HG02571 (cell line): ENCODE measurements around the gene LUC7L.
"Not testable (repeated sequence)": the region's sequence is repeated elsewhere in the genome, so short reads cannot be mapped to it uniquely, and the experiment has no call there.

Source experiments
- ATAC-seq: cut with Tn5 transposase; IDR thresholded peaks from one replicate; pipeline ENCODE4 v1.9.1; 2021; ENCODE audit warnings: mild to moderate bottlenecking, moderate library complexity; ENCODE audit not compliant: unreplicated experiment

Gene LUC7L, protein sequence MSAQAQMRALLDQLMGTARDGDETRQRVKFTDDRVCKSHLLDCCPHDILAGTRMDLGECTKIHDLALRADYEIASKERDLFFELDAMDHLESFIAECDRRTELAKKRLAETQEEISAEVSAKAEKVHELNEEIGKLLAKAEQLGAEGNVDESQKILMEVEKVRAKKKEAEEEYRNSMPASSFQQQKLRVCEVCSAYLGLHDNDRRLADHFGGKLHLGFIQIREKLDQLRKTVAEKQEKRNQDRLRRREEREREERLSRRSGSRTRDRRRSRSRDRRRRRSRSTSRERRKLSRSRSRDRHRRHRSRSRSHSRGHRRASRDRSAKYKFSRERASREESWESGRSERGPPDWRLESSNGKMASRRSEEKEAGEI

DNA sequence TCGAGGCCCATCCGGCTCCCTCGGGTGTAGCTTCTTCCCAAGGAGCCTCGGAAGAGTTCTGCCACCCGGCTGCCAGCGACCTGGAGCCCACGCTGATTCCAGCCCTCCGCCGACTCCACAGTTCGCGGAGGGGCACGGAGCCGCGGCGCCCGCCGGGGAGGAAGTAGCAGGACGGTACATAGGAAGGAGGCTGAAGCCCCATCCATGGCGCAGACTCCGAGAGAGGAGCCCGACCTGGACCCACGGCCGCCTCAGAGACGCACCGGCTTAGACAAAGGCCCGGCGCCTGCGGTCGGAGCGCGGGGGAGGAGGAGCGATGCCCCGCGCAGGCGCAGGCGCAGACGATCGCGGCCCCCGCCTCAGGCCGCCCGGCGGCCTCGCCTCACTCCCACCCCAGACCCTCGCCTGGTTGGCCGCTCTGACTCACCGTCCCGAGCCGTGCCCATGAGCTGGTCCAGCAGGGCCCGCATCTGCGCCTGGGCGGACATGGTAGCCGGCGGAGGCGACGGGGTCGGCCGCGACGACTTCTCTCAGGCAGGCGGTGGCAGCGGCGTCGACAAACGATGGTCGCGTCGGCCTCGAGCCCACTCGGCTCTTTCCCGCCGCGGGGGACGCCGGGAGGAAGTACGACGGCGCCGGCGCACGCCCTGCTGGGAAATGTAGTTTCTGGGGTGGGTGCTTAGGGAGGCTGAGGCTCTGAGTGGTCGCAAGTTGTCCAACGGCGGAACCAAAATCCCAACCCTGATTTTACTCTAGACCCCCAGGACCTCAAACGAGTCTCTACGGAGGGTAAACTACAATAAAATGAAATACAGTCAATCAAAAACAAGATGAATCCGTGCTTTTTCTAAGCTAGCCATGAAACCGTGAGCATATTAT, at the start of gene LUC7L:
Gene LUC7L (minus strand): TSS at position 598 of the 879 bp plus-strand sequence. CDS start 110 bp downstream, at position 488.
- peak; percentile 77 for ATAC-seq

DNA sequence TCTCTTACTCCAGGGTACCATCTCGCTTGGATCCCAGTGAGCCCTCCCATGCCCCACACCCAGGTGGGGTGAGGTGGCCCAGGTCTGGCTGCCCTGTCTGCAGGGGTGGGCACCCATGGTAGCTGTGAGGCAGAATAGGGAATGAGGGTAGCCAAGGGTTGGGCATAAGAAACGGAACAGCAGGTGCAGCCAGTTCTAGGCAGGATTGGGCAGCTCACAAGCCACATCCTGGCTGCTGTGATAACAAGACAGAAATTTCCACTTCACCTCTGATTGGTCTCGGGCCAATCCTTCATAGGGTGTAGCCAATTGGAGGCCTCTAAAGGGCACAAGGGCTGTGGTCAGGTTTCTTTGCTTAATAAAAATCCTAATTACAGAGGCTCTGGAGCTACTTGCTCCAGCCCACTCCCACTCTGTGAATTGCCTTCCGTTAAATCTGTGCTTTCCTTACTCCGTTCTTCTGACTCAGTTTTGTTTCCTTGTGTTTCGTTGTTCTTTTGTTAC, 49.7 kb upstream of the LUC7L start:
- ATAC-seq = no peak

DNA sequence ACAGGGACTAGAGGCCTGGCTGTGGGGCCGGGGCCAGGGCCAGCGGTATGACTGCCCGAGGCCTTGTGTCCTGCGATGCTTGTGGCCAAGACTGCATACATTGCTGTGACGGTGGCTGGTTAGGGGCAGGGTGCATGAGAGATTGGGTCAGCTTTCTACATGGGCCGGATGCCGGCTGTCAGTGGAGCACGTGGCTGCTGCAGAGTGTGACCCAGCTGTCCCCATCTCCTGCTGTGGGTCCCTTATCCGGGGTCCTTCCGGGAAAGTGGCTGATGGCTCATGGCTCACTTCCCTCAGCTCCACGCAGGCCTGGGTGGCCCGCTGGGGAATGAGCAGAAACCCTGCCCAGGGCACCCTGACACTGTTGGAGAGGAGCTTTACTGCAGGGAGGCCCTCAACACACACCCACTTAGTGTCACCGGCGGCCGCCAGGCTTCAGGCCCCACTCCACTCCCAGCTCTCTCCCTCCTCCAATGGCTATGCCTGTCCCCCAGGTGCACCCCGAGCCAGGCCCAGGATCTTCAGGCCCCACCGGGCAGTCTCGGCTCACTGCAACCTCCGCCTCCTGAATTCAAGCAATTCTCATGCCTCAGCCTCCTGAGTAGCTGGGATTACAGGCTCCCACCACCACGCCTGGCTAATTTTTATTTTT, 47.3 kb upstream of the LUC7L start:
- no peak for ATAC-seq

DNA sequence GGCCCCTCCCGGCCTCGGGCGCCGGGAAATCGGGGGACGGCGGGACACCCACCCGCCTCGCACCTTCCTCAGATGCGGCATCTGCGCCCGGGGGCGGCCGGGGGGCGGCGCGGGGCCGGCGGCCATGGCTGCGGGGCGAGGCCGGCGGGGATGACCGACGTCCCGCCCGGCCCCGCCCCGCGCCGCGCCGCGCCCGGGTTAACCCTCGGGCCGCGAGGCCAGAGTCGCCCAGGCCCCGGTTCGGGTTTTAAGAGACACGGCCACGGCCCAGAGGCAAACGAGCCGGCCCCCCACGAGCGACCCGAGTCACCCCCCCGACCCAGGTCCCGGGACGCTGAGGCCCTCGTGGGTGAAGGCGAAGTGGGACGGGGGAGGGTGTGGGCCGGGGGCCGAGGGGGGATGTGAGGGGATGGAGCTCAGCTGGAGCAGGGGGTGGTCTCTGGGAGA, 46.6 kb upstream of the LUC7L start, which contains the start of gene RGS11:
Gene RGS11 (minus strand): TSS at position 159 of the 447 bp plus-strand sequence. CDS start 33 bp downstream, at position 126.
- no peak for ATAC-seq

DNA sequence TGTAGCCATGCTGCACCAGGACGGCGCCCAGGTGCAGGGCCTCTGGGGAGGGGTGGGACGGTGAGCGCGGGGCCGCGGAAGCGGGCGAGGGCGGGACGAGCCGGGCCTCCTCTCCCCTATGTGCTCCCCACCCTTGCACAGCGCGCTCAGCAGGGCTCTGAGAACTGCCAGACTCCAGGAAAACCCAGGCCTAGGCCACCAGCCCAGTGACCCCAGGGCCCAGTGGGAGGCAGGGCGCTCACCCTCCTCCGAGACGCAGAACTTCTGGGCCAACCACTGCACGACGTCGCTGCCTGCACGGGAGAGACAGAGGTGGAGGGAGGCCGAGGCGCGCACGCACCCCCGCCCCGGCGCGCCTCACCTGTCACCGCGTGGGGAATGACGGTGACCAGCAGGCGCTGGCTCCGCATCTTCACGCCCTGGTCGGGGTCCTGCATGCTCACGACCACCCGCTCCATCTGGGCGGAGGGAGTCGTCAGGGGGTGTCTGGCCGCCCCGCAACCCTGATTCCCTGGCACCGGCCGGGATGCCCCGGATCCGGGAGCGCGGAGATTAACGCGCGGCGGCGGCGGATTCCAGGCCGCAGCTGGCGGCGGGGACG, 45.9 kb upstream of the LUC7L start:
- no peak for ATAC-seq

DNA sequence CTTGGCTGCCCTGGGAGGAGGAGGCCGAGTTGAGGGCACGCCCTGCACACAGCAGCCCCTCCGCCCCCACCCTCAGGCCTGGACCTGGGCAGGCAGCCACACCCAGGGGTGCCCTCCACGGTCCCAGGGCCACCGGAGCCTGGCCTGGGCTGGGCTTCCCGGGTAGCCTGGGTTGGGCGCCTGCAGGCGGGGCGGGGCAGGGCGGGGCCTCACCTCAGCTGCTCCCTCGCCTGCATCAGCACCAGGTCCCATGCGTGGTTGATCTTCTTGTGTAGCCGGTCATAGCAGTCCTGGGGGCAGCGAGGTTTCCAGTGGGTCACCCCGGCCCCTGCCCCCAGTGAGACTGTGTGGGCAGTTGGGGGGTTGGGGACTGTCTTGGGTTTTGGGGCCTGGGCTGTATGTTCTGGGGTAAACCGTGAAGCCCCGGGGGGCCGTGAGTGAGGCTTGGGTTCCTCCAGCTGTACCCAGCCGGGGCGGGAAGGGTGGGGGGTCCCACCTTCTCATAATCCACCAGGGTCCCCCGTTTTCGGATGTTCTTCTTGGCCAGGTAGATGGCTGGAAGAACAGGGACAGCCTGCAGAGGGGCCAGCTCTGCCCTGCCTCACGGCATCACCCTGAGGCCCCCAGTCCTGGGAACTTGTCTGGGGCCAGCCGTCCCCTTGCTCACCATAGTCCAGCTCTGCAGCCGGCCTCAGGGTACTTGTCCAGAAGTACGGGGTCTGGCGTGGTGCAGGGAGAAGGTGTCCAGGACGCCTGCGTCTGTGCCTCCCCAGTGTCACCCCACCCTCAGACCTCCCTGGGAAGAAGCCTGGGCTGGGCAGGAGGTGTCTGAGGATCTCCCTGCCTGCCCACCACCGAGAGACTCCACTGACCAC, 44.5 kb upstream of the LUC7L start:
- no peak for ATAC-seq

DNA sequence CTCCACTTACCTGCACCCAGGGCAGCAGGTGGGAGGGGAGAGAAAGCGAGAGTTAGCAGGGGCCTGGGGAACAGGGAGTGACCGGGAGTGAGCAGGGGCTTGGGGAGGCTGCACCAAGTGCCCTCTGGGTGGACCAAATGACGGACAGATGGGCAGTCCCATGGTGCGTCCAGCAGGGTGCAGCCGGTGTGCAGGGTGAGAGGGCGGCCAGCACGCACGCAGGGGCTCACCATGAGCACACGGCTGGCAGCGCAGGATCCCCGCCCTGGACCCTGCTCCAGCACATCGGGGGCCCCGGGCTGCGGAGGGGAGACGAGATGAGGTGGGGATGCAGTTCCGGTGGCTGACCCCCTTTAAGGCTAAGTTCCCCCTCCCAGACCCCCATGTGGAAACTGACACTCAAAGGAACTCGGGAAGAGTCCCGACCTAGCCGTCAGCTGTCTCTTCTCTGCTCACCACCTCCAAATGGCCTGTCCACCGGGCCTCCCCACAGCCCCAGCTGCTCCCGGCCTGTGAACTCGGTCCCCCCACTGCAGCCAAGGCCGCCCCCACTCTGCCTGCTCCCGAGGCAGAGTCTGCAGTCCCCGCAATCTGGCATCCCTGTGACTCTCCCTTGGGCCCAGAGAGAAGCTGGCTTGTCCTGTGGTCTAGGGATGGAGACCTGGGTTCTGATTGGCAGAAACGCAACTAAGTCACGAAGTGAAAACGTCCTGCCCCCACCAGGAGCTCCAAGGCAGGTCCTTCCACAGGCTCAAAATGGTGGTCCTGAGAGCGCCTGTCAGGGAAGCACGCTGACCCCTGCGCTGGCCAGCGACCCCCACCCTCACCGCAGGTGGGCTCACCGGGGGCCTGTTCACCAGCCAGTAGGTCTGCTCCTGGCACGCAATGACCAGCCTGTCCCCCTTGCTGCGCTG, 43.6 kb upstream of the LUC7L start:
- no peak for ATAC-seq

DNA sequence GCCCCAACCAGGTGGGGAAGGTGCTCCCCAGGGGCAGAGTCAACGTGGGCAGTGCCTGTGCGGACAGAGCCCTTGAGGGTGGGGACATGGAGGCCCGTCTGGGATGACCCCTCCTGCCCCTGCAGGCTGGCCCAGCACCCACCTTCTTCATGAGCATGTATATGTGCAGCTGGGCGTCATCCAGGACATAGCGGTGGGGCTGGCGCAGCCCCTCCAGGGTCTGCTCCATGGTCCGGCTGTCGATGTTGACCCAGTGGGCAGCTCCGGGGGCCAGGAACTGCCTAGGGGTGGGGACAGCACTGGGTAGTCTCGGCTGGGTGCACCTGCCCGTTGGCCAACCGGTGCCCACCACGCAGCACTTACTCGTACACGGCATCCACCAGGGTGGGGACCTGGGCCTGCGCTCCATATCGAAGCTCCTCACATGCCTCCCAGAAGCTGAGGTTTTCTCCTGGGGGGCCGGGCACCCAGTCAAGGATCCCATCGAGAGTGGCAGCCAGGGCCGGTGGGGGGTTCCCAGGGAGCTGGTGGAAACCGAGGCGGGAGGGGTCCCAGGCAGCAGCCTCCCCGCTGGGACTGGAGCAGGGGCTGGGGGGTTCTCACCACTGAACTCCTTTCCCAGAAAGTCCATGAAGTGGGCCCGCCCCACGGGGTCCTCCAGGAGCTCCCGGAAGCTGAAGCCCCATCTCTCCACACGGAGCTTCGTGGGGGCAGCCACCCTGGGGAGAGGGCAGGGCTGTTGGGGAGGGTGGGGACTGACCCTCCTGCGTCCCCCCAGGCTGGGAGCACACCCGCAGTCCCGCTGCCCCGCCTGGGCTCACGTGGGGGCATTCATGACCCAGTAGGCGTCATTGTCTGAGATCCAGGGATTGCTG, 41.4 kb upstream of the LUC7L start:
- no peak for ATAC-seq

DNA sequence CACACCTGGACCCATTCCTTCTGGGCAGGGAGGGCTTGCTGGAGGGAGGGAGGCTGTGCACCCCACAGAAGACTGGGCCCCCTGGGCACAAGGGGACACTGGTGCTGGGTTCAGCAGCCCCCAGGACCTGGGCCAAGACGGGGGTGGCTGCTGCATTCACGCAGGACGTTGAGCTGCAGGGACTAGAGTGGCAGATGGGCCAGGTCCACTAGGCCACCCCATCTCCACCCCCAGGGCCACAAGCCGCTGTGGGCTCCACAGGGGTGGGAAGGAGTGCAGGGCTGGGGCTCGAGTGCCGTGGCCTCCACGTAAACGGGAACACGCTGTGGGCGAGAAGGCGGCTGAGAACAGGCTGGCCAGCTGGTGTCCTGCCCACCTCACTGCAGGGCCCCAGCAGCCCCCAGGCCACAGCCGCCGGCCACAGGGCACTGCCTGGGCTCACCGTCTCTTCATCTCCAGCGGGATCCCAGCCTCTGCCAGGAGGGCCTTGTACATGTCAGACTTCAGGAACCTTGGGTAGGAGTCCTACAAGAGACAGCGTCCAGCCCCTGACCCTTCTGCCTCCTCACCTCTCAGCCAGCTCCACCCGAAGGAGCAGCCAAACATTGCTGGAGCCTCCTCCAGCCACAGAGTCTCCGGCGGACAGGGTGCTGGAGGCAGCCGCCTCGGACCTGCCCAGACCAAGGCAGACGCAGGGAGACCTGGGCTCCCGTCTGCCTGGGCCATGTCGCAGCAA, 40.0 kb upstream of the LUC7L start:
- no peak for ATAC-seq

DNA sequence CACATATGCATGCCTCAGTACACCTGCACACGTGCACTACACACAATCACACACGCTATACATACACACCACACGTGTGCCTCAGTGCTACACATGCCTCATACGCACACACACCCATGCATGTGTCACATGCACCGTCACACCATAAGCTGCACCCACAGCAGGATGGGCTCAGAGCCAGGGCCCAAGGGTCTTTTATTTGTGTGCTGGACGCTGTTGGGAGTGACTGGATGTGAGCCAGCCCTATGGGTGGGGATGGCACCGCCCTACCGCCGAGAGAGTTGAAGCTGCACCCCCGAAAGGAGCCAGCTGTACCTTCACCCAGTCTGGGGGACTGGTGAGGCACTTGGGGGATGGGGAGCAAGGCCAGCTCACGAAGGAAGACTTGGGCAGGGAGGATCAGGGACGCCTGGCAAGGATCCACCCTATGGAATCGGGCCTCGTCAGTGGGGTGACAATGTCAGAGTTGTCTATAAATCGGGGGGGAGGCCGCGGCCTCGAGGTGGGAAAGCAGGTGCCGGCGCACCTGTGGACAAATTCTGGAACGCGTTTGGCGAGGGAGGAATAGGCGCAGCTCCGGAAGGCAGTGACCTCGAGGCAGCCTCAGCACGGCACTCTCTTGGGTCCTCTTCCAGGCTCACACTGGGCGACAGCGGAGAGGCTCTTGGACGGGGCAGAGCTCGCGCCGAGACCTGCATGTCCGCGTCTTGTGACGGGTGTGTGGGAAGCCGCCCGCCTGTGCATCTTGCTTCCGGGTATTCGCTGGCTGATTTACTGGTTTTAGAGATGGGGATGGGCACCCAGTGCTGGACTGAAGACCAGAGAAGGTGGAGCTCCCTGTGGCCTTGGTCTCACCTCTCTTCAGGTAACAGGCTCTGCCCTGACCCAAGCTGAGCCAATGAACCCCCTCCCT, 39.1 kb upstream of the LUC7L start:
- ATAC-seq = no peak

DNA sequence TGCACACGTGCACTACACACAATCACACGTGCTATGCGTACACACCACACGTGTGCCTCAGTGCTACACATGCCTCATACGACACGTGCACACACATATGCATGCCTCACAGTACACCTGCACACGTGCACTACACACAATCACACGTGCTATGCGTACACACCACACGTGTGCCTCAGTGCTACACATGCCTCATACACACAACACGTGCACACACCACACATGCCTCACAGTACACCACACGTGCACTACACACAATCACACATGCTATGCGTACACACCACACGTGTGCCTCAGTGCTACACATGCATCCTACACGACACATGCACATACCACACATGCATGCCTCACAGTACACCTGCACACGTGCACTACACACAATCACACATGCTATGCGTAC, 38.3 kb upstream of the LUC7L start:
- ATAC-seq = not testable (repeated sequence)

DNA sequence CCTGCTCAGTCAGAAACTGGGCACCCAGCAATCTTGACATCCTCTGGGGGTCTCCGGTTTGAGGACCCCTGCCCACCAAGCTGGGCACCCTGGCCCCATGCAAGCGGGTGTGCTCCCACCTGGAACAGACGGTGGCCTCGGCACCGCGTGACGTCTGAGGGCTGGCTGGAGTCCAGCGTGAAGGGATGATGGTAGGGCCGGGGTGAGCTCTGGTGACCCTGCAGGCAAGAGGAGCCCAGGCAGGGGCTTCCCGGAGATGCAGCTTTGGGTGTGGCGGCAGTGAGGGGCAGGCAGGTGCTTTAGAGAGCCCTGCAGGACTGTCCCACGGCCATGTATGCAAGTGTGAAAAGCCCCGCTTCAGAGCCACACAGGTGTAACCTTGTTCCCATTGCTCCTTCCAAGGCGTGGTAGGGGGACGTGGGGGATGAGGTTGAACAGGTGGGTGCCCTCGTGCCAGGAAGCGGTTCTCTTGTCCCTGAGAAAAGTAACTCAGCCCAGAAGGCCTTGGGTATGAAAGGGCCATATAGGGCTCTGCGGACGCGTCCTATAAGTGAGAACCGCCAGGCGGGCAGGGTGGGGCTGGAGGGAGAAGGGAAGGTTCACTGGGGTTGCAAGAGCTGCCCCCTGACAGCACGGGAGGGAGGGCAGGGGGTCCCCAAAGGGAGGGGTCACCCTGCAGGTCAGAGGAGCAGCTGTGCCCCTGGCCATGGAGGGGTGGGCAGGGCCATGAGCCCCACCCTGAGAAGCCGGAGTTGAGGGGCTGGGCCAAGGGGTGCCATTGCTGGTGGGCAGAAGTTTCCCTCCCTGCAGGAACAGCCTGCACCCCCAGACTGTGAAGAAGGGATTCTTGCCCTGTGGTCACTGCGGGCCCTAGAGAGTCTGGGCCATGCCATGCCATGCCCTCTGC, 37.3 kb upstream of the LUC7L start:
- ATAC-seq = no peak

DNA sequence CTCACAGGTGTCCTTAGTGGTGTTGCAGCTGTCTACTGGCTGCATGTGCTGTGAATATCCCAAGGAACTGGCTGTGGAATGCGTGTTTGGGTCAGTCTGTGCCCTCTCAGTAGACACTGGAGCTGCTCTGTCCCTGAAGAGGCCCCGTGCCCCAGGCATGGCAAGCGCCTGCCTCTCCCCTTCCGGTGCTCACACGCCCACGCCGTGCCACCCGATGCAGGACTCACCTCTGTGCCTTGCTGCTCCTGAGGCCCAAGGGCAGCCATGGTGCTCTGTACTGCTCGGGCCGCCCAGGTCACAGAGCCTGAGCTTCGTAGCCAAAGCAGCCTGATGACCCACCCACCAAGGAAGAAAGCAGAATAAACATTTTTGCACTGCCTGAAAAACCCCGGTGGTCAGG, 36.5 kb upstream of the LUC7L start:
- ATAC-seq = no peak

DNA sequence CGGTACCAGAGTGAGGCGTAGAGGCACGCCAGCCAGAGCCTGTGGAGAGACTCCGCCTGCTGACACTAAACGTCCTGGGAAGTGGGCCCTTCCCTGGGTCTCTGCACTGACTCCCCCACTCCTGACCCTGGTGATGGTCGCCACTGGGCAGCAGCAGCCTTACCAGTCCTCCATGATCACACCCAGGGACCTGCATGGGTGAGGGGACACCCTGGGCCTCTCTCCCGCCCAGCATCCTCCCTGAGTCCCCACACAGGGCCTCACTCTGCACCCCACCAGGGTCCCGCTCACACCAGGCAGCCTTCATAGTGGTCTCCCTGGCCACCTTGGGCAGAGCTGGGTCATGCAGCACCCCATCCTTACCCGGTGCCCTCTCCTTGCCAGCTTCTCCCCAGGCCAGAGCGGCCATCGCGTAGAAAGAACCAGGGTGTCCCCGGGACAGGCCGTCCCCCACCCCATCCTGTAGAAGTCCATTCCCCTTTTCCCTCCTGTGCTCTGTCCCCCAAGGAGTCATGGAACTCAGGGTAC, 35.8 kb upstream of the LUC7L start:
- no peak for ATAC-seq
